ENCODE data around the gene BSND. TPM values are rescaled to one million over a fixed set of nuclear protein-coding genes. Genes with fewer than 3 reads are reported as not detected.
A peak's percentile ranks its signal among the peaks of the same experiment; 100 is the strongest.

BSND gene
- total and polyA plus RNA-seq, 9 of the 15 experiments (the other 6 are each of a cell fraction or from before 2014, with no cell fraction given), result not detected

DNA sequence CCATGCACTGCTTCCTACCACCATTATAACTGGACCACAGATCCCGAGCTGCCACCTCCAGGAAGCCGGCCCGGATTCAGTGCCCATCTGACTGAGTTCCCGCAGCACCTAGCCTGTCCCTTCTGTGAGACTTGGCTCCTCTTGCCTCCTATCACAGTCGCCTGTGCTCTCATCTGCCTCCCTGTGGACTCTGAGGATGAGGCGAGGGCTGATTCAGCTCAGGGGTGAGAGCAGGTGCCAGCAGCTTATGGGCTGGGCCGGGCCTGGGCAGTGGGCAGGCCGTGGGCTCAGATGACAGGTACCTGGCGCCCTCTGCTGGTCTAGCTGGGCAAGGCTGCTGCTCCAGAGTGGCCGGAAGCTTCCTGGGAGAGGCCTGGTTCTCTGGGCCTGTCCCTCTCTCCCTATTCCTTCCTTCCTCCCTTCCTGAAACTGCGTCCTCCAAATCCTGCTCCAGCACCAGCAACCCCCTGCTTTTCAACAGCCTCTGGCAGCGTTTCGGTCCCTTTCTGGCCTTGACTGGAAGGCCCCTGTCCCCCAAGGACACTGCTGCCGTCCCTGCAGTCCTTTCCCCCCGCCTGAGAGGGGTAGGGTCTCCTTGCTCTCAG is 23.3 kb downstream of the BSND start (continued):
- TF ChIP-seq, protein P1, sequence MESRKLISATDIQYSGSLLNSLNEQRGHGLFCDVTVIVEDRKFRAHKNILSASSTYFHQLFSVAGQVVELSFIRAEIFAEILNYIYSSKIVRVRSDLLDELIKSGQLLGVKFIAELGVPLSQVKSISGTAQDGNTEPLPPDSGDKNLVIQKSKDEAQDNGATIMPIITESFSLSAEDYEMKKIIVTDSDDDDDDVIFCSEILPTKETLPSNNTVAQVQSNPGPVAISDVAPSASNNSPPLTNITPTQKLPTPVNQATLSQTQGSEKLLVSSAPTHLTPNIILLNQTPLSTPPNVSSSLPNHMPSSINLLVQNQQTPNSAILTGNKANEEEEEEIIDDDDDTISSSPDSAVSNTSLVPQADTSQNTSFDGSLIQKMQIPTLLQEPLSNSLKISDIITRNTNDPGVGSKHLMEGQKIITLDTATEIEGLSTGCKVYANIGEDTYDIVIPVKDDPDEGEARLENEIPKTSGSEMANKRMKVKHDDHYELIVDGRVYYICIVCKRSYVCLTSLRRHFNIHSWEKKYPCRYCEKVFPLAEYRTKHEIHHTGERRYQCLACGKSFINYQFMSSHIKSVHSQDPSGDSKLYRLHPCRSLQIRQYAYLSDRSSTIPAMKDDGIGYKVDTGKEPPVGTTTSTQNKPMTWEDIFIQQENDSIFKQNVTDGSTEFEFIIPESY (CRISPR knock-in tag; IDR thresholded peaks at IDR 0.05), result no peak
- TF ChIP-seq TAL1 (IDR thresholded peaks at IDR 0.05) (no peak), ZNF134 (CRISPR knock-in tag; conservative IDR thresholded peaks at IDR 0.05) (peak; percentile 86), HOXB6 (CRISPR knock-in tag; IDR thresholded peaks at IDR 0.05; ENCODE audit: borderline replicate concordance) (no peak), ZNF695 (CRISPR knock-in tag; IDR thresholded peaks at IDR 0.05) (no peak), ZNF175 (CRISPR knock-in tag; IDR thresholded peaks at IDR 0.05; ENCODE audit: low read depth) (no peak), GABPA (tag; conservative IDR thresholded peaks at IDR 0.05; ENCODE audit: low read depth) (no peak; the same call in 1 of the 2 replicates), TAF1 (IDR thresholded peaks at IDR 0.05; ENCODE audit: control insufficient read depth, extremely low read depth, insufficient read depth, low read length, severe bottlenecking) (no peak), ZNF146 (CRISPR knock-in tag; IDR thresholded peaks at IDR 0.05; ENCODE audit: unreplicated experiment) (no peak), ZNF253 (CRISPR knock-in tag; conservative IDR thresholded peaks at IDR 0.05) (no peak), FOXA3 (CRISPR knock-in tag; conservative IDR thresholded peaks at IDR 0.05 in 1 of 2, IDR thresholded peaks at IDR 0.05 in 1 of 2) (no peak), TCF7 (IDR thresholded peaks at IDR 0.05; ENCODE audit: borderline replicate concordance) (no peak), KAT7 (CRISPR knock-in tag; IDR thresholded peaks at IDR 0.05; ENCODE audit: borderline replicate concordance) (no peak), KDM4B (IDR thresholded peaks at IDR 0.05; ENCODE audit: borderline replicate concordance in 2 of 2, low read depth in 1 of 2) (no peak), BRCA1 (IDR thresholded peaks at IDR 0.05) (no peak), BRCA1 (CRISPR knock-in tag; IDR thresholded peaks at IDR 0.05) (0 out of 2 replicates have a peak, but pooled peaks have one; percentile 42), SNRNP70 (optimal IDR thresholded peaks at IDR 0.05; ENCODE audit: low read depth, low read length) (no peak), PHF20 (IDR thresholded peaks at IDR 0.05; ENCODE audit: partially characterized antibody) (peak; percentile 88)
- TF ChIP-seq, protein P2, sequence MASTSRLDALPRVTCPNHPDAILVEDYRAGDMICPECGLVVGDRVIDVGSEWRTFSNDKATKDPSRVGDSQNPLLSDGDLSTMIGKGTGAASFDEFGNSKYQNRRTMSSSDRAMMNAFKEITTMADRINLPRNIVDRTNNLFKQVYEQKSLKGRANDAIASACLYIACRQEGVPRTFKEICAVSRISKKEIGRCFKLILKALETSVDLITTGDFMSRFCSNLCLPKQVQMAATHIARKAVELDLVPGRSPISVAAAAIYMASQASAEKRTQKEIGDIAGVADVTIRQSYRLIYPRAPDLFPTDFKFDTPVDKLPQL (IDR thresholded peaks at IDR 0.05; ENCODE audit: extremely low read depth, insufficient read length), result no peak
- TF ChIP-seq, protein P3, sequence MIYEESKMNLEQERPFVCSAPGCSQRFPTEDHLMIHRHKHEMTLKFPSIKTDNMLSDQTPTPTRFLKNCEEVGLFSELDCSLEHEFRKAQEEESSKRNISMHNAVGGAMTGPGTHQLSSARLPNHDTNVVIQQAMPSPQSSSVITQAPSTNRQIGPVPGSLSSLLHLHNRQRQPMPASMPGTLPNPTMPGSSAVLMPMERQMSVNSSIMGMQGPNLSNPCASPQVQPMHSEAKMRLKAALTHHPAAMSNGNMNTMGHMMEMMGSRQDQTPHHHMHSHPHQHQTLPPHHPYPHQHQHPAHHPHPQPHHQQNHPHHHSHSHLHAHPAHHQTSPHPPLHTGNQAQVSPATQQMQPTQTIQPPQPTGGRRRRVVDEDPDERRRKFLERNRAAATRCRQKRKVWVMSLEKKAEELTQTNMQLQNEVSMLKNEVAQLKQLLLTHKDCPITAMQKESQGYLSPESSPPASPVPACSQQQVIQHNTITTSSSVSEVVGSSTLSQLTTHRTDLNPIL (CRISPR knock-in tag; IDR thresholded peaks at IDR 0.05), result no peak
- TF ChIP-seq, protein P4, sequence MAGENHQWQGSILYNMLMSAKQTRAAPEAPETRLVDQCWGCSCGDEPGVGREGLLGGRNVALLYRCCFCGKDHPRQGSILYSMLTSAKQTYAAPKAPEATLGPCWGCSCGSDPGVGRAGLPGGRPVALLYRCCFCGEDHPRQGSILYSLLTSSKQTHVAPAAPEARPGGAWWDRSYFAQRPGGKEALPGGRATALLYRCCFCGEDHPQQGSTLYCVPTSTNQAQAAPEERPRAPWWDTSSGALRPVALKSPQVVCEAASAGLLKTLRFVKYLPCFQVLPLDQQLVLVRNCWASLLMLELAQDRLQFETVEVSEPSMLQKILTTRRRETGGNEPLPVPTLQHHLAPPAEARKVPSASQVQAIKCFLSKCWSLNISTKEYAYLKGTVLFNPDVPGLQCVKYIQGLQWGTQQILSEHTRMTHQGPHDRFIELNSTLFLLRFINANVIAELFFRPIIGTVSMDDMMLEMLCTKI (IDR thresholded peaks at IDR 0.05; ENCODE audit: partially characterized antibody), result no peak
- TF ChIP-seq, protein P5, sequence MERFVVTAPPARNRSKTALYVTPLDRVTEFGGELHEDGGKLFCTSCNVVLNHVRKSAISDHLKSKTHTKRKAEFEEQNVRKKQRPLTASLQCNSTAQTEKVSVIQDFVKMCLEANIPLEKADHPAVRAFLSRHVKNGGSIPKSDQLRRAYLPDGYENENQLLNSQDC (CRISPR knock-in tag; IDR thresholded peaks at IDR 0.05), result no peak
